Heart left ventricle (tissue), 13 donors: ENCODE data around the gene CXXC4.

Source experiments
- POLR2A ChIP-seq, 2 donors: fragments of 450-650 bp; IDR thresholded peaks; one replicate each; pipeline ENCODE4 v1.6.1; 2017; ENCODE audit warnings: antibody characterized with exemption in 2 of 2, mild to moderate bottlenecking in 2 of 2, moderate library complexity in 2 of 2
- TF ChIP-seq, protein P1 (sequence below), 12 donors: fragments of 200-600 bp; sonication (generic) in 4 of 12; IDR thresholded peaks; one replicate each; pipeline versions ENCODE4 v1.5.0 to v1.8.0; 2018 to 2022; ENCODE audit warnings: antibody characterized with exemption in 12 of 12, mild to moderate bottlenecking in 5 of 12
- donor health status: ischemic (EF 13 %, LVEDD 7.1; RV severe dilation, severe dysfunction).
- donor health status: DM: no; HTN: yes; CAD: no.
- donor health status: DM: no; HTN: no; CAD: no.
- donor health status: ischemic (EF 25% LVEDD 6.9; RV normal size, moderate dysfunction).
- donor health status: ischemic (EF 25% LVEDD 5.7; RV mildly dilated, moderate dysfunction).
- donor health status: ischemic (EF 35%, LVEDD 5.7; RV mildly dilated, moderate dysfunction).
- donor health status: nonischemic (EF 11% LVEDD 7.7; RV severe dilation, severe dysfunction).
- donor health status: DM: yes; HTN: yes; CAD: no.
- donor health status: PGD.
- donor health status: ischemic (EF 29% LVEDD 5.4; RV normal size, mild dysfunction).
- donor health status: nonischemic (EF 23%, LVEDD 6.1; RV moderate dilation, normal function).

GRCh38 chr4:104492183-104492771 lies 2.4 kb downstream of the CXXC4 start:
- TF ChIP-seq, protein P1, sequence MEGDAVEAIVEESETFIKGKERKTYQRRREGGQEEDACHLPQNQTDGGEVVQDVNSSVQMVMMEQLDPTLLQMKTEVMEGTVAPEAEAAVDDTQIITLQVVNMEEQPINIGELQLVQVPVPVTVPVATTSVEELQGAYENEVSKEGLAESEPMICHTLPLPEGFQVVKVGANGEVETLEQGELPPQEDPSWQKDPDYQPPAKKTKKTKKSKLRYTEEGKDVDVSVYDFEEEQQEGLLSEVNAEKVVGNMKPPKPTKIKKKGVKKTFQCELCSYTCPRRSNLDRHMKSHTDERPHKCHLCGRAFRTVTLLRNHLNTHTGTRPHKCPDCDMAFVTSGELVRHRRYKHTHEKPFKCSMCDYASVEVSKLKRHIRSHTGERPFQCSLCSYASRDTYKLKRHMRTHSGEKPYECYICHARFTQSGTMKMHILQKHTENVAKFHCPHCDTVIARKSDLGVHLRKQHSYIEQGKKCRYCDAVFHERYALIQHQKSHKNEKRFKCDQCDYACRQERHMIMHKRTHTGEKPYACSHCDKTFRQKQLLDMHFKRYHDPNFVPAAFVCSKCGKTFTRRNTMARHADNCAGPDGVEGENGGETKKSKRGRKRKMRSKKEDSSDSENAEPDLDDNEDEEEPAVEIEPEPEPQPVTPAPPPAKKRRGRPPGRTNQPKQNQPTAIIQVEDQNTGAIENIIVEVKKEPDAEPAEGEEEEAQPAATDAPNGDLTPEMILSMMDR (IDR thresholded peaks at IDR 0.05), result no peak
- TF ChIP-seq POLR2A (IDR thresholded peaks at IDR 0.05), result no peak
